Measurements from ENCODE around the gene CDH8.
A peak's percentile ranks its signal among the peaks of the same experiment; 100 is the strongest.

Gene CDH8

GRCh38 chr16:62041401-62041800 is 5.2 kb upstream of the CDH8 start:
- peaks cover 6 to 24% of the 10 kb centered on the region in 2 donors for H3K9me3 Mint-ChIP-seq
- no peak overlapping the region for H3K4me3 Mint-ChIP-seq
- H3K27ac Mint-ChIP-seq: no peak overlapping the region
- no peak for ATAC-seq
- peaks cover 13% of the 10 kb centered on the region for H3K27me3 Mint-ChIP-seq
- DNase-seq: no peak
- H3K4me1 Mint-ChIP-seq: no peaks in the 10 kb centered on the region

GRCh38 chr16:62038646-62039045 is 2.4 kb upstream of the CDH8 start:
- ATAC-seq (no peak), DNase-seq (no peak)
- H3K9me3 Mint-ChIP-seq: peaks cover 6% of the 10 kb centered on the region in 2 donors
- H3K4me3 Mint-ChIP-seq: no peak overlapping the region
- H3K4me1 Mint-ChIP-seq: no peaks in the 10 kb centered on the region
- peaks cover 41% of the 10 kb centered on the region for H3K27me3 Mint-ChIP-seq
- no peak overlapping the region for H3K27ac Mint-ChIP-seq

DNA sequence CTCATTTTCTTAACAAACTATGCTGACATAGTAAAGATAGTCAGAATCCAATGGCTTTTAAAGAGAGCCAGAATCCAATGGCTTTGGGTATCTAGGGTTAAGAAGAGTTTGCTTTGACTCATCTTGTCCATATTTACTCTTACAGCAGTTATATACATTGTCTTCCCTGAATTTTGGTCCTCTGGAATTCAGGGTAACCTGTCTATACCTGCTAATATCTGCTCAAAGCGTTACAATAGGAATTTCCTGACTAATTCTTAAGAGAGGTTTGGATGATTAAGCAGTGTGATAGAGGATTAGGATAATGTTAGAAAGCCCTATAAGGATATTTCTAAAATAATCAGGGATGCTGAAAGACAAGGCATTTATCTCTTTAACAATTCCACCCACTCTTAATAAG is 2.0 kb upstream of the CDH8 start:
- no peak for ATAC-seq
- Mint-ChIP-seq H3K9me3 (peaks cover 6% of the 10 kb centered on the region in 2 donors), H3K4me1 (no peaks in the 10 kb centered on the region), H3K27me3 (peaks cover 45% of the 10 kb centered on the region), H3K4me3 (no peak overlapping the region), H3K27ac (no peak overlapping the region)
- DNase-seq: no peak

DNA sequence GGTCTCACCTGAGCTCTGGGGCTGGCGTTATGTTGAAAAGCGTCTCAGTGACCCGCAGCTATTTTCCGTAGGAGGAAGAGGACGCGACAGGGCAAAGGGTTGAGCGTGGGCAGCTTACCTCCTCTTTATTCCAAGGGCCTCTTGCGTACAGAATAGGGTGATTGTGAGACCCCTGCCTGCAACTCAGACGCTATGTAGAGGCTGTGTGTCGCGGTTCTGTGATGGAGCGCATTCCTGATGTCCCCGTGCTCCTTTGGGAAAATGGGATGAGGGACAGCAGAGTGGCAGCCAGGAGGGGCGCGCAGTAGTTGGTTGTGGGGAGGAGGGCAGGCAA is 531 bp upstream of the CDH8 start:
- peaks cover 47% of the 10 kb centered on the region for H3K27me3 Mint-ChIP-seq
- H3K4me3 Mint-ChIP-seq: no peak overlapping the region
- no peak for DNase-seq
- no peaks in the 10 kb centered on the region for H3K4me1 Mint-ChIP-seq
- peaks cover 6% of the 10 kb centered on the region in 2 donors for H3K9me3 Mint-ChIP-seq
- no peak overlapping the region for H3K27ac Mint-ChIP-seq
- ATAC-seq: no peak

GRCh38 chr16:62035115-62036092 is 834 bp downstream of the CDH8 start:
- no peaks in the 10 kb centered on the region for H3K4me1 Mint-ChIP-seq
- peaks cover 47% of the 10 kb centered on the region for H3K27me3 Mint-ChIP-seq
- H3K27ac Mint-ChIP-seq: no peak overlapping the region
- peaks cover 6% of the 10 kb centered on the region in 2 donors for H3K9me3 Mint-ChIP-seq
- no peak overlapping the region for H3K4me3 Mint-ChIP-seq
- ATAC-seq: no peak
- no peak for DNase-seq

- DNase-seq (no peak), ATAC-seq (no peak)
- H3K4me1 Mint-ChIP-seq: no peaks in the 10 kb centered on the region
- peaks cover 6% of the 10 kb centered on the region in 2 donors for H3K9me3 Mint-ChIP-seq
- no peak overlapping the region for H3K4me3 Mint-ChIP-seq
- H3K27ac Mint-ChIP-seq: no peak overlapping the region
- H3K27me3 Mint-ChIP-seq: peaks cover 47% of the 10 kb centered on the region
Observed at GRCh38 chr16:62034231-62035114, 1.8 kb downstream of the CDH8 start.

GRCh38 chr16:62033065-62033464 is 3.2 kb downstream of the CDH8 start:
- H3K4me1 Mint-ChIP-seq: no peaks in the 10 kb centered on the region
- no peak for ATAC-seq
- no peak for DNase-seq
- H3K4me3 Mint-ChIP-seq: no peak overlapping the region
- peaks cover 5 to 10% of the 10 kb centered on the region in 2 donors for H3K9me3 Mint-ChIP-seq
- H3K27ac Mint-ChIP-seq: no peak overlapping the region
- H3K27me3 Mint-ChIP-seq: peaks cover 47% of the 10 kb centered on the region

GRCh38 chr16:62029947-62030346 is 6.3 kb downstream of the CDH8 start:
- no peak for ATAC-seq
- DNase-seq: no peak
- Mint-ChIP-seq H3K27ac (no peak overlapping the region), H3K4me1 (no peaks in the 10 kb centered on the region), H3K4me3 (no peak overlapping the region), H3K27me3 (peaks cover 19% of the 10 kb centered on the region), H3K9me3 (peaks cover 5 to 11% of the 10 kb centered on the region in 2 donors)

- Mint-ChIP-seq H3K27me3 (no peaks in the 10 kb centered on the region), H3K4me3 (no peak overlapping the region), H3K4me1 (no peaks in the 10 kb centered on the region), H3K9me3 (peaks cover 4 to 13% of the 10 kb centered on the region in 2 donors), H3K27ac (no peak overlapping the region)
- ATAC-seq (no peak), DNase-seq (no peak)
Observed at GRCh38 chr16:62022688-62023087, 13.6 kb downstream of the CDH8 start.

GRCh38 chr16:62021161-62021581 is 15.1 kb downstream of the CDH8 start:
- Mint-ChIP-seq H3K9me3 (peaks cover 4 to 14% of the 10 kb centered on the region in 2 donors), H3K27ac (no peak overlapping the region), H3K27me3 (no peaks in the 10 kb centered on the region)

GRCh38 chr16:62020681-62021080 is 15.6 kb downstream of the CDH8 start:
- ATAC-seq (no peak), DNase-seq (no peak)
- no peaks in the 10 kb centered on the region for H3K27me3 Mint-ChIP-seq
- peaks cover 4 to 14% of the 10 kb centered on the region in 2 donors for H3K9me3 Mint-ChIP-seq
- no peak overlapping the region for H3K4me3 Mint-ChIP-seq
- H3K4me1 Mint-ChIP-seq: no peaks in the 10 kb centered on the region
- no peak overlapping the region for H3K27ac Mint-ChIP-seq

More at GRCh38 chr16:62021161-62021581, 15.1 kb downstream of the CDH8 start:
- ATAC-seq (no peak), DNase-seq (no peak)
- H3K4me3 Mint-ChIP-seq: no peak overlapping the region
- H3K4me1 Mint-ChIP-seq: no peaks in the 10 kb centered on the region

DNA sequence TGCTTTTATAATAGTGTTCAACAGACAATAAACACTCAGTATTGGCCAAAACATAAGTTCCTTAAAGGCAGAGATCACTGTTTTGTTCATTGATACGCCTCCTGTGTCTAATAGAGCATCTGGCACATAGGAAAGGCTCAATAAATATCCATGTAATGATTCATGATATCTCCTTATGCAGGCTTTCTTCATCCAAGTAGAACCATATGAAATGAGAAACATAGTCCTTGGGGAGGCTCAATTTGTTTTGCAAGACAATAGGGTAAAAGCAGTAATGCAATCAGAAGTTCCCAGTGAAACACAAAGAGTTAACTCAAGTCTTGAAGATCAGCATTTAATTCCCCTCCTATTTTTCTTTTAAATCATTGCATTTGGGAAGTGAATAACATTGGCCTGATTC is 16.4 kb downstream of the CDH8 start:
- H3K4me1 Mint-ChIP-seq: no peaks in the 10 kb centered on the region
- no peak for ATAC-seq
- peaks cover 4 to 14% of the 10 kb centered on the region in 2 donors for H3K9me3 Mint-ChIP-seq
- H3K27ac Mint-ChIP-seq: no peak overlapping the region
- no peak for DNase-seq
- H3K4me3 Mint-ChIP-seq: no peak overlapping the region
- H3K27me3 Mint-ChIP-seq: no peaks in the 10 kb centered on the region

DNA sequence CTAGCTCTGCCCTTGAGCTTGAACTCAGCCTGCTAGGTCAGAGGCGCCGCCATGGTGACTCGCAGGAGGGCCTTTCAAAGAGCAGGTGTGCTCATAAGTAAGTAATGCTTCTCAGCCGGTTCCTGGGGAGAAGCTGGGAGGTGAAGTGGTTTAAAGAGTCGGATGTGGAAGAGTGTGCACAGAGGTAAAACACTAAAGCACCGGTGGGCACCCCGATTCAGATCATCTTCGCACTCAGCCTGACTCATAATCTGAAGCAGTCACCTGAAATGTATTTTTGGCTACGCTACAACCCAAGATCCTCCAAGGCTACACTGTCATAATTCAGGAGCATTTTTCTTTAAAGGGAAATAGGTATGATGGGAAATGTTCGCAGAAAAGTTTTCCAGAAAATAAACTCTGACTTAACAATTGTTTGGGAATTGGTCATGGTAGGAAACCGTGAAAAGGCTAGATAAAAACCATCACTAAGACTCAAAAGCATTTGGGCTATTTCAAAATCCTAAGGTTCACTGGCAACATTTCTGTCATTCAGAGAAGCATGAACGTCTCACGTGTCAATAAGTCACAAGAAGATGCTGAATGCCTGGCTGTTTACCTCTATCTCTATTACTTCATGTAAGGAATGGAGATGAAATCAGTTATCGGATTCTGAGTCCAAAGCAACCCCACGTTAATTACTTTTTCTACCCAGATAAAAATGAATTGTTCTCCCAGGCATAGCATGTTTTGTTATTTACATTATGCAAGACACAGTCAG is 17.8 kb downstream of the CDH8 start:
- H3K27me3 Mint-ChIP-seq: no peaks in the 10 kb centered on the region
- ATAC-seq: no peak
- DNase-seq: no peak
- H3K27ac Mint-ChIP-seq: peak overlapping the region in 1 of 2 donors; percentile 34
- H3K4me3 Mint-ChIP-seq: no peak overlapping the region
- H3K9me3 Mint-ChIP-seq: peaks cover 8 to 14% of the 10 kb centered on the region in 2 donors
- no peaks in the 10 kb centered on the region for H3K4me1 Mint-ChIP-seq

DNA sequence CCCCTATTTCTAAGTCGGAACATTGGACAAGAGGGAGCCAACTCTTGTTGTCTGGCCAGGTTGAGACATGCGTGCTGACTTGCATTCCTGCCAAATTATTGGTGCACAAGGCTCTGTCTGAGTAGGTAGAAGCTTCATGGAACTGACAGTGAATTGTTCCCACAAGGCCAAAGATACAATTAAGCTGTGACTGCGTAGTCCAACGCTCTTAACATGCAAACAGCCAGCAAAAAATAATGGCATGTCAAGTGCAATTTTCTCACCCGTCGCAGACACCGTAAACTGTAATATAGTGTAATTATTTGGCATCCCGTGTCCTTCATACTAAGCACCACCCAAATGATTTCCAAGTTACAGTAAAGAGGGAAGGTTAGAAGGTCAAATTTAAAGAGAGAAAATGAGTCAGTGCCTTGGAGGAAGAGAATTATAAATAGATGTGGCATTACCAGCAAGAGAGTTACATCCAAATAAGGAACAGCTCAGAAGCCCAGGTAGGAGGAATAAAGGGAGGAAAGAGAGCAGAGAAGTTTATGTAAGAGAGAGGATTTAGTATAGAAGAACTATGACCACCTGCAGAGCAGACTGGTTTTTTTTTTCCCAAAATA is 21.8 kb downstream of the CDH8 start:
- Mint-ChIP-seq H3K4me3 (no peak overlapping the region), H3K27ac (peak overlapping the region in 1 of 2 donors; percentile 1), H3K9me3 (peaks cover 4 to 7% of the 10 kb centered on the region in 2 donors), H3K4me1 (no peaks in the 10 kb centered on the region), H3K27me3 (no peaks in the 10 kb centered on the region)
- no peak for ATAC-seq
- no peak for DNase-seq

- Mint-ChIP-seq H3K9me3 (peaks cover 0 to 15% of the 10 kb centered on the region in 2 donors), H3K4me3 (no peak overlapping the region), H3K4me1 (no peaks in the 10 kb centered on the region), H3K27me3 (no peaks in the 10 kb centered on the region), H3K27ac (no peak overlapping the region)
- no peak for ATAC-seq
- no peak for DNase-seq
Observed at GRCh38 chr16:62010186-62010585, 26.1 kb downstream of the CDH8 start.
